Gastrocnemius medialis (tissue), 4 donors: ENCODE results near the gene RIMBP2.

Experiments used
- POLR2A ChIP-seq, 2 donors: fragments of 450-650 bp; IDR thresholded peaks; one replicate each; pipeline ENCODE4 v1.6.1; 2017; ENCODE audit warnings: antibody characterized with exemption in 2 of 2, mild to moderate bottlenecking in 2 of 2, moderate library complexity in 2 of 2
- TF ChIP-seq, protein P1 (sequence below), 5 experiments: fragments of 450-650 bp in 3 of 5; fragments of 200-600 bp in 2 of 5; sonication (generic) in 2 of 5; IDR thresholded peaks in 4 of 5; conservative IDR thresholded peaks in 1 of 5; 1 replicate in 4 of 5; 2 replicates in 1 of 5; pipeline ENCODE4 v1.5.1; 2016 to 2019; ENCODE audit warnings: antibody characterized with exemption in 5 of 5, mild to moderate bottlenecking in 3 of 5, moderate library complexity in 3 of 5

- TF ChIP-seq, protein P1, sequence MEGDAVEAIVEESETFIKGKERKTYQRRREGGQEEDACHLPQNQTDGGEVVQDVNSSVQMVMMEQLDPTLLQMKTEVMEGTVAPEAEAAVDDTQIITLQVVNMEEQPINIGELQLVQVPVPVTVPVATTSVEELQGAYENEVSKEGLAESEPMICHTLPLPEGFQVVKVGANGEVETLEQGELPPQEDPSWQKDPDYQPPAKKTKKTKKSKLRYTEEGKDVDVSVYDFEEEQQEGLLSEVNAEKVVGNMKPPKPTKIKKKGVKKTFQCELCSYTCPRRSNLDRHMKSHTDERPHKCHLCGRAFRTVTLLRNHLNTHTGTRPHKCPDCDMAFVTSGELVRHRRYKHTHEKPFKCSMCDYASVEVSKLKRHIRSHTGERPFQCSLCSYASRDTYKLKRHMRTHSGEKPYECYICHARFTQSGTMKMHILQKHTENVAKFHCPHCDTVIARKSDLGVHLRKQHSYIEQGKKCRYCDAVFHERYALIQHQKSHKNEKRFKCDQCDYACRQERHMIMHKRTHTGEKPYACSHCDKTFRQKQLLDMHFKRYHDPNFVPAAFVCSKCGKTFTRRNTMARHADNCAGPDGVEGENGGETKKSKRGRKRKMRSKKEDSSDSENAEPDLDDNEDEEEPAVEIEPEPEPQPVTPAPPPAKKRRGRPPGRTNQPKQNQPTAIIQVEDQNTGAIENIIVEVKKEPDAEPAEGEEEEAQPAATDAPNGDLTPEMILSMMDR (IDR thresholded peaks at IDR 0.05 in 4 of 5, conservative IDR thresholded peaks at IDR 0.05 in 1 of 5), result no peak
- TF ChIP-seq POLR2A (IDR thresholded peaks at IDR 0.05), result no peak
Observed at GRCh38 chr12:130581782-130582181, 134.3 kb downstream of the RIMBP2 start.
